GM12878 (cell line): ENCODE measurements around the gene WASF2. TPM values are rescaled to one million over a fixed set of nuclear protein-coding genes. Genes with fewer than 3 reads are reported as not detected.

Source experiments
- ATAC-seq: fragments of 200-7000 bp; cut with Tn5 transposase; 3 replicates; pipeline ENCODE4 v1.9.1; 2020; ENCODE audit warnings: mild to moderate bottlenecking, moderate library complexity
- BruUV-seq: library from RNA; stranded (reverse); fragments of 400-500 nt; replicated peaks from 2 replicates; lab custom pipeline; 2021; lab: Mats Ljungman, UMichigan
- CTCF ChIA-PET: fragments of 300-600 bp; sonication (Branson Sonifier 250); formaldehyde crosslinking; extraction: SDS; loops from one replicate; lab custom pipeline; 2021; ENCODE audit warnings: inconsistent platforms; lab: Yijun Ruan, JAX
- POLR2A ChIA-PET: fragments of 350-600 bp; formaldehyde crosslinking; extraction: SDS; loops from one replicate; lab custom pipeline; 2021; ENCODE audit warnings: inconsistent platforms; lab: Charles Lee
- RAD21 ChIA-PET: fragments of 300-600 bp; sonication (Branson Sonifier 250); formaldehyde crosslinking; loops from one replicate; lab custom pipeline; 2023; ENCODE audit warnings: antibody characterized with exemption; ENCODE audit not compliant: unreplicated experiment; lab: Charles Lee
- SMC1A ChIA-PET: fragments of 300-600 bp; sonication (Branson Sonifier 250); formaldehyde crosslinking; loops from one replicate; lab custom pipeline; 2023; ENCODE audit not compliant: unreplicated experiment, uncharacterized antibody; lab: Charles Lee
- DNase-seq: peaks from one replicate; pipeline ENCODE4 v3.0.0-alpha.2; 2011; ENCODE audit warnings: low read depth, low spot score
- FAIRE-seq: peaks from 3 replicates; lab custom pipeline; 2011; peaks lifted over from hg19 to GRCh38; lab: Jason Lieb, UNC
- H2AFZ ChIP-seq: 2 replicates; pipeline ENCODE4 v1.6.0; 2011; ENCODE audit warnings: low read depth, low read length, control low read depth; ENCODE audit not compliant: control insufficient read depth
- H3K27ac ChIP-seq: 2 replicates; pipeline ENCODE4 v1.5.1; 2011; ENCODE audit warnings: control low read depth; ENCODE audit not compliant: control insufficient read depth, insufficient read depth
- H3K27me3 ChIP-seq, 2 experiments: replicated peaks in 1 of 2; 2 replicates each; pipeline versions ENCODE4 v1.6.0 to v1.6.1; 2011; ENCODE audit warnings: low read length in 1 of 2; ENCODE audit not compliant: control insufficient read depth in 2 of 2, insufficient read depth in 2 of 2
- H3K36me3 ChIP-seq, 2 experiments: 2 replicates each; pipeline ENCODE4 v1.5.1; 2011; ENCODE audit warnings: low read length in 1 of 2; ENCODE audit not compliant: control insufficient read depth in 2 of 2, insufficient read depth in 2 of 2
- H3K4me1 ChIP-seq: 2 replicates; pipeline ENCODE4 v1.6.1; 2011; ENCODE audit warnings: mild to moderate bottlenecking, low read length, moderate library complexity, mixed read lengths; ENCODE audit not compliant: control insufficient read depth, insufficient read depth
- H3K4me2 ChIP-seq: 2 replicates; pipeline ENCODE4 v1.6.0; 2011; ENCODE audit warnings: control low read depth; ENCODE audit not compliant: control insufficient read depth, insufficient read depth
- H3K4me3 ChIP-seq: fragments of 200-600 bp; sonication (generic); 2 replicates; pipeline ENCODE4 v1.5.1; 2016
- H3K79me2 ChIP-seq: 2 replicates; pipeline ENCODE4 v1.6.0; 2011; ENCODE audit warnings: low read length; ENCODE audit not compliant: control insufficient read depth, insufficient read depth
- H3K9ac ChIP-seq: 2 replicates; pipeline ENCODE4 v1.8.0; 2011; ENCODE audit warnings: low read length, control low read depth, mixed read lengths; ENCODE audit not compliant: control insufficient read depth, insufficient read depth
- H3K9me3 ChIP-seq: replicated peaks from 3 replicates; pipeline ENCODE4 v1.5.1; 2011; ENCODE audit warnings: mild to moderate bottlenecking, low read length; ENCODE audit not compliant: control insufficient read depth, insufficient read depth
- H4K20me1 ChIP-seq: 2 replicates; pipeline ENCODE4 v1.6.0; 2011; ENCODE audit not compliant: control insufficient read depth, insufficient read depth
- BCLAF1 ChIP-seq: fragments of 450-650 bp; IDR thresholded peaks from 2 replicates; pipeline ENCODE4 v1.6.1; 2017; ENCODE audit warnings: antibody characterized with exemption, mild to moderate bottlenecking, moderate library complexity
- CBX3 ChIP-seq: fragments of 200-600 bp; sonication (generic); IDR thresholded peaks from 2 replicates; pipeline ENCODE4 v1.6.1; 2016; ENCODE audit warnings: low read depth, borderline replicate concordance
- CHD4 ChIP-seq: fragments of 200-600 bp; sonication (generic); IDR thresholded peaks from 2 replicates; pipeline ENCODE4 v1.6.1; 2016; ENCODE audit warnings: mild to moderate bottlenecking
- ELK1 ChIP-seq: IDR thresholded peaks from 2 replicates; pipeline ENCODE4 v1.6.1; 2012; ENCODE audit warnings: low read depth, low read length, improper control_type of control experiment
- GATAD2B ChIP-seq: fragments of 450-650 bp; conservative IDR thresholded peaks from 2 replicates; pipeline ENCODE4 v1.6.1; 2017; ENCODE audit warnings: low read depth, mild to moderate bottlenecking, moderate library complexity
- NR2C1 ChIP-seq: fragments of 450-650 bp; IDR thresholded peaks from 2 replicates; pipeline ENCODE4 v1.6.1; 2017; ENCODE audit warnings: antibody characterized with exemption, mild to moderate bottlenecking, moderate library complexity
- PRDM15 ChIP-seq: fragments of 450-650 bp; formaldehyde crosslinking; IDR thresholded peaks from 2 replicates; pipeline ENCODE4 v1.4.0; 2020; ENCODE audit warnings: mild to moderate bottlenecking, moderate library complexity
- RBBP5 ChIP-seq: fragments of 200-600 bp; sonication (generic); conservative IDR thresholded peaks from 2 replicates; pipeline ENCODE4 v1.6.1; 2016
- SMC3 ChIP-seq: IDR thresholded peaks from 2 replicates; pipeline ENCODE4 v1.6.1; 2011; ENCODE audit warnings: low read length, improper control_type of control experiment, borderline replicate concordance
- SRF ChIP-seq, 2 experiments: IDR thresholded peaks; 2 replicates each; pipeline ENCODE4 v1.6.1; 2011; ENCODE audit warnings: low read depth in 2 of 2, low read length in 2 of 2, mild to moderate bottlenecking in 1 of 2, moderate library complexity in 1 of 2
- TAF1 ChIP-seq: IDR thresholded peaks from 2 replicates; pipeline ENCODE4 v1.6.1; 2011; ENCODE audit warnings: mild to moderate bottlenecking, low read depth, low read length, borderline replicate concordance
- TBL1XR1 ChIP-seq: IDR thresholded peaks from 2 replicates; pipeline ENCODE4 v1.6.1; 2012; ENCODE audit warnings: low read depth, low read length, improper control_type of control experiment
- TCF12 ChIP-seq: IDR thresholded peaks from 2 replicates; pipeline ENCODE4 v1.6.1; 2011; ENCODE audit warnings: low read depth, mild to moderate bottlenecking, low read length
- ZNF207 ChIP-seq: fragments of 450-650 bp; IDR thresholded peaks from 2 replicates; pipeline ENCODE4 v1.6.1; 2014; ENCODE audit warnings: antibody characterized with exemption, mild to moderate bottlenecking, borderline replicate concordance
- WGBS: methylation state at CpG from one replicate; pipeline ENCODE4 v1.1.6; 2016; ENCODE audit warnings: low lambda C conversion rate; ENCODE audit not compliant: insufficient replicate concordance, insufficient coverage; ENCODE audit errors: missing lambda C conversion rate; 5-methylcytosine and 5-hydroxymethylcytosine counted together
- in situ Hi-C: fragments of 300-500 bp; cut with MboI; formaldehyde crosslinking; loops from 9 replicates; pipeline ENCODE4 v1.14.3; 2018; ENCODE audit warnings: mixed read lengths
- intact Hi-C: fragments of 100-400 bp; cut with micrococcal nuclease; formaldehyde crosslinking; loops from one replicate; pipeline ENCODE4 v1.14.2; 2022; ENCODE audit not compliant: unreplicated experiment
- polyA plus RNA-seq, 11 experiments: library from polyadenylated mRNA; depleted of rRNA in 4 of 11; unstranded in 6 of 11; stranded (reverse) in 5 of 11; fragments of >200 nt; fragmentation: Nextera tagmentation in 4 of 11; fragmentation: Illumina TruSeq in 1 of 11; extraction: Ambion mirVana in 4 of 11; extraction: Trizol in 1 of 11; gene quantifications; 1 replicate in 1 of 11; 2 replicates in 10 of 11; pipeline versions ENCODE4 v1.2.1 to v1.2.3, GENCODE V29; 2011 to 2016; ENCODE audit warnings: inconsistent platforms in 2 of 11, missing spikeins in 2 of 11, low read depth in 1 of 11
- total RNA-seq, 4 experiments: library from RNA; depleted of rRNA in 3 of 4; stranded (reverse); fragments of >200 nt in 3 of 4; fragmentation: Illumina TruSeq in 1 of 4; extraction: Trizol in 1 of 4; gene quantifications; 2 replicates each; pipeline versions ENCODE4 v1.2.1 to v1.2.3, GENCODE V29; 2013 to 2021

The WASF2 gene
- total and polyA plus RNA-seq, 10 of the 15 experiments (the other 5 are each of a cell fraction or from before 2014, with no cell fraction given) = 7.0 to 111 (median 37.1) TPM

GRCh38 chr1:27377760-27378495 is 112.0 kb downstream of the WASF2 start:
- H3K4me1 ChIP-seq = no peaks in the 10 kb centered on the region; the same call in 1 of the 2 replicates
- no peak for TF ChIP-seq GATAD2B
- TF ChIP-seq SMC3 = no peak
- no peak for TF ChIP-seq TCF12
- no peak for TF ChIP-seq ZNF207
- no peak for TF ChIP-seq ELK1
- no peak for TF ChIP-seq TBL1XR1
- TF ChIP-seq RBBP5 = no peak
- TF ChIP-seq NR2C1 = no peak
- TF ChIP-seq SRF (IDR thresholded peaks at IDR 0.05; ENCODE audit: low read depth in 2 of 2, low read length in 2 of 2) = no peak
- TF ChIP-seq BCLAF1 = no peak
- TF ChIP-seq PRDM15 (CRISPR knock-in tag) = no peak
- no peak for TF ChIP-seq CBX3
- TF ChIP-seq CHD4 = no peak
- no peak for TF ChIP-seq TAF1
- TF ChIP-seq, all 136 proteins: peak for 0
- CTCF ChIA-PET = interaction anchor here (0.6 to 1.0 kb wide), 2 partner anchors 10 to 76 kb away, joined by 3 to 4 read pairs; no protein-coding TSS in a partner anchor
- SMC1A ChIA-PET = no interaction called here
- POLR2A ChIA-PET = interaction anchor here (0.6 to 0.8 kb wide), 3 partner anchors 9 to 165 kb away, joined by 3 to 5 read pairs (median 3); no protein-coding TSS in a partner anchor
- Histone ChIP-seq H4K20me1 (no peaks in the 10 kb centered on the region), H3K27ac (no peak overlapping the region), H2AFZ (no peak overlapping the region), H3K4me3 (no peak overlapping the region), H3K4me2 (no peak overlapping the region), H3K9me3 (no peaks in the 10 kb centered on the region), H3K27me3 (peaks cover 0 to 2% of the 10 kb centered on the region in 2 experiments; a peak in 2 of 4 replicates), H3K9ac (no peak overlapping the region), H3K36me3 (no peaks in the 10 kb centered on the region), H3K79me2 (no peaks in the 10 kb centered on the region)
- BruUV-seq = no TSS peak
- 59% methylated on average over 11 of the region's 12 CpGs for whole genome bisulfite sequencing
- ATAC-seq (no peak), FAIRE-seq (no peak), DNase-seq (no peak)
- RAD21 ChIA-PET = no interaction called here
- in situ Hi-C loops (no loop called here), intact Hi-C loops (no loop called here)
